GM19467 (cell line): Measurements from ENCODE around the gene ADRA2A.

Experiments used
- ATAC-seq: cut with Tn5 transposase; IDR thresholded peaks from one replicate; pipeline ENCODE4 v1.9.1; 2021; ENCODE audit warnings: mild to moderate bottlenecking, moderate library complexity; ENCODE audit not compliant: unreplicated experiment

The ADRA2A gene

GRCh38 chr10:111109501-111110242 is 32.8 kb downstream of the ADRA2A start:
- no peak for ATAC-seq

GRCh38 chr10:111110771-111111170 is 33.9 kb downstream of the ADRA2A start:
- no peak for ATAC-seq

GRCh38 chr10:111112333-111112732 is 35.5 kb downstream of the ADRA2A start:
- no peak for ATAC-seq

GRCh38 chr10:111113238-111113960 is 36.6 kb downstream of the ADRA2A start:
- ATAC-seq: no peak

GRCh38 chr10:111113961-111114757 is 37.3 kb downstream of the ADRA2A start:
- no peak for ATAC-seq

- no peak for ATAC-seq
Observed at GRCh38 chr10:111114758-111115500, 38.1 kb downstream of the ADRA2A start.

- no peak for ATAC-seq
Observed at GRCh38 chr10:111116211-111116610, 39.4 kb downstream of the ADRA2A start.

- ATAC-seq: no peak
Observed at GRCh38 chr10:111116762-111117445, 40.1 kb downstream of the ADRA2A start.

- no peak for ATAC-seq
Observed at GRCh38 chr10:111117528-111118277, 40.9 kb downstream of the ADRA2A start.

GRCh38 chr10:111118758-111119157 is 41.9 kb downstream of the ADRA2A start:
- no peak for ATAC-seq

- no peak for ATAC-seq
Observed at GRCh38 chr10:111119637-111120036, 42.8 kb downstream of the ADRA2A start.

- ATAC-seq: no peak
Observed at GRCh38 chr10:111122127-111122526, 45.3 kb downstream of the ADRA2A start.

- ATAC-seq: no peak
Observed at GRCh38 chr10:111123883-111124282, 47.1 kb downstream of the ADRA2A start.

- no peak for ATAC-seq
Observed at GRCh38 chr10:111125102-111125501, 48.3 kb downstream of the ADRA2A start.

- no peak for ATAC-seq
Observed at GRCh38 chr10:111126077-111126476, 49.2 kb downstream of the ADRA2A start.

- no peak for ATAC-seq
Observed at GRCh38 chr10:111127081-111127848, 50.4 kb downstream of the ADRA2A start.

- no peak for ATAC-seq
Observed at GRCh38 chr10:111128331-111129180, 51.7 kb downstream of the ADRA2A start.

GRCh38 chr10:111129363-111129762 is 52.5 kb downstream of the ADRA2A start:
- no peak for ATAC-seq
